Stimulated activated CD8-positive, alpha-beta memory T cell treated with anti-CD3 and anti-CD28 coated beads, Interleukin-15, amount 100 ng/mL, for 1 hour (primary cell): Measurements from ENCODE around the gene COL26A1.
"Not testable (repeated sequence)": the region's sequence is repeated elsewhere in the genome, so short reads cannot be mapped to it uniquely, and the experiment has no call there.

Experiments used
- DNase-seq: peaks from one replicate; pipeline ENCODE4 v3.0.0-alpha.2; 2020; ENCODE audit warnings: low read depth

Gene COL26A1

DNA sequence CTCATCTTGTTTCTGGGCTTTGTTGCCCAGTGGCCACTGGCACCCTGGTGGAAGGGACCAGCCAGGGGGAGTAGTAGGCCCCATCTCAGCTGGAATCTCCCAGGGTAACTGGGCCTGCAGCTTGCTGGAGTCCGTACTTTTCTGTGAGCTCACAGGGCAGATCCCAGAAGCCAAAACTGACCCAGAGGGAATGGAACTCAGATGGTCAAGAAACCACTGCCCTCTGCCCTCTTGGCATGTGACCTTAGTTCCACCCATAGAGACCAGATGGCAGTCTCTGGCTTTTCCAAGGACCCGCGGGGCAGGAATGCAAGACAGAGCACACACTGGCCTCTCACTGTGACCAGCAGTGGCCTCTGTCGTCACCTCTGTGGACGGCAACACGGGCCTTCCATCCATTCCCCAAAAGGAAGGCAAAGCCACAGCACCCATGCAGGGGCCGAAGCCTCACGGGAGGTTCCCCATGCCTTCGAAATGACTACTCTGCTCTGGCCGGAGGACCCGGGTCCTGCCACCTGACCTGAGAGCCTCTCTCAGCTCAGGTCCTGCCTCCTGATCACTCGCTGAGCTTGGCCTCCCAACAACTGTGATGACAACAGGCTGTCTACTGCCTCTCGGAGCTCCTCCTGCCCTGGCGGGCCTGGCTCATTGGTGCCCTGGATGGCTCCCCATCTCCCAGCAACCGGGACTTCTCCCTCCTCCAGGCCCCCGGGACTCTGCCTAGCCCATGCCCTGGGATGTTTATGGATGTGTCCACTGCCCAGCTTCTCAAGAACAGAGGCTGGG lies 236.5 kb downstream of the COL26A1 start:
- DNase-seq, result no peak

DNA sequence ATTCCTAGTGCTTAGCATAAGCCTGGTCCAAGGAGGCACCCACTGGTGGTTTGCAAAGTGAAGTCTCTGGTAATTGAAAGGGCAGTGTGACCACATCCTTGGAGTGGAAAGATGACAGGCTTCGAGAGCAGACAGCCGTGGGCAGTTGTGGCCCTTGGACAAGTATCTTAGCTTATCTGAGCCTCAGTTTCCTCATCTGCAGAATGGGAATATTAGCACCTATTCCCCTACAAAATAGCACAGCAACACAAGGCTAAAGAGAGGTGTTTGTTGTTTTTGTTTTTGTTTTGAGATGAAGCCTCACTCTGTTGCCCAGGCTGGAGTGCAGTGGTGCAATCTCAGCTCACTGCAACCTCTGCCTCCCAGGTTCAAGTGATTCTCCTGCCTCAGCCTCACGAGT lies 237.1 kb downstream of the COL26A1 start:
- no peak for DNase-seq

DNA sequence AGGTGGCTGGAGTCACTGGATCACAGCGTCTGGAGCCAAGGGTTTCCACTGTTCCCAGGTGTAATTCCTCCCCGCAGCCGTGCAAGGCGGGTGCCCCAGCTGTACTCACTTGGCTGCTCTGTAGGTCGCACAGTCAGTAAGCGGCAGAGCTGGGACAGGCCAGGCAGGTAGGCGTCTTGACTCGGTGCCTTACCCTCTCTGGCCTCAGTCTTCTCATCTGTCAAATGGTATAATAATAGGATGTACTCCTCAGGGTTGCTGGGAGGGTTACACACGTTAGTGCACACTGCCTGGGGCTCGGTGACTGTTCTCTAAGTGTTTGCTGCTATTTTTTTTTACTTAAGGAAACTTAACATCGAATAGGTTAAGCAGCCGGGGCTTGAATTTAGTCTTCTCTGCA lies 239.4 kb downstream of the COL26A1 start:
- DNase-seq, result no peak

DNA sequence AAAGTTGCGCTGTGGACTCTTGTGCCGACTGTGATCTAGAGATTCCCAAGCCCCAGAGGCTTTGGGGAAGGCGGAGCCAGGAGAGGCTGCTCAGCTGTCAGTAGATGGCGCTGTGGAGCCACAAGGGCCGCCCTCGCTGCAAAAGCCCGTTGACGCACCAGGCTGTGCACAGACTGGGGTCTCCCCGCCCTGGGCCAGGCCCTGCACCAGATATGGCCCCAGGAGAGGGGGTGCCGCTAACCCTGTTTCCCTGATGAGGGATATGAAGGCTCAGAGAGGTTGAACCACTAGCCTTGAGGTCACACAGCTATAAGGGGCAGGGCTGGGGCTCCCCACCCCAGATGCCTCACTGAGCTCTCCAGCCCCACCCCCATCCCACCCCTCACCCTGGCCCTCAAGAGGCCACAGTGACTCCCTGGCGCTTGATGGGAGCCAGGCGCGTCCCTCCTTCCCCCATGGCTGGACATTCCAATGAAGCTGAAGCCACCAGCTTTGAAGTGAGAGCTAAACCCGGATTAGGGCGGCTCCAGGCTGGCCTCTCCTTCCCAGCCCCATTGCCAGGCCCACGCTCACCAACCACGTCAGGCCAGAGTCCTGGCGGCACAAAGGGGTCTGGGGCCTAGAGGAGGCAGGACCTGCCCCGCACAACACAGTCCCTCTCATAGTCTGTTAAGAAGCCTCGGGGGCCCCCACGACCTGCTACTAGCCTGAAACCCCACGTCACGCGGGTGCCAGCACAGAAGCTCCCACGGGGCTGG lies 240.0 kb downstream of the COL26A1 start:
- peak; percentile 51 for DNase-seq

DNA sequence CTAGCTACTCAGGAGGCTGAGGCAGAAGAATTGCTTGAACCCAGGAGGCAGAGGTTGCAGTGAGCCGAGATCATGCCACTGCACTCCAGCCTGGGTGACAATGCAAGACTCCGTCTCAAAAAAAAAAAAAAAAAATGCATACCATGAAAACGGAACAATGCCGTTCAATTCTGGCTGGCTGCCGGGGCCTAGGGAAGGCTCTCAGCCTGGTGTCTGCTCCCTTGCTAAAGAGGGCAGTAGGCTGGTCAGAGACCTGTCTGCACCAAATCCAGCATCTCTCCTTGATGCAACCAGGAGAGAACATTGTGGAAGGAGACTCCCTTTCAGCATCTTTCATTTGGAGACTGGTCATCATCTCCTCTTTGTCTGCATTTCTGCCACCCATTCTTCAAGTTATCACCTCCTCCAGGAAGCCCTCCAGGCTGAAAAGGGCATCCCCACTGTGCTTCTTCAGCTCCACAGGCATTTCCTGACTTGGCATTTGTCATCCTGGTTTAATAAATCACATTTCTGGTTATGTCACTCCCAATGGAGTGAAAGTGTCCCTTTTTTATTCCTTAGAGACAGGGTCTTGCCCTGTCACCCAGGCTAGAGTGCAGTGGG lies 241.8 kb downstream of the COL26A1 start:
- no peak for DNase-seq

DNA sequence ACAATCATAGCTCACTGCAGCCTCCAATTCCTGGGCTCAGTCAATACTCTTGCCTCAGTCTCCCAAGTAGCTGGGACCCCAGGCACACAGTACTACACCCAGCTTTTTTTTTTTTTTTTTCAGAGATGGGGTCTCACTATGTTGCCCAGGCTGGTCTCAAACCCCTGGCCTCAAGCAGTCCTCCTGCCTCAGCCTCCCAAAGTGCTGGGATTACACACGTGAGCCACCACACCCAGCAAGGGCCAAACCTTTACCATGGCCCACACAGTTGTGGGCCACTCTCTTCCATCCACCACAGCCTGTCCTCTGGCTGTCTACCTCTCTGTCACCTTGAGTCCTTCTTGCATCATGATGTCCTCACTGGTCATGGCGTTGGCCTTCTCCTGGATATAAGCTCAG lies 242.3 kb downstream of the COL26A1 start:
- DNase-seq, result not testable (repeated sequence)

DNA sequence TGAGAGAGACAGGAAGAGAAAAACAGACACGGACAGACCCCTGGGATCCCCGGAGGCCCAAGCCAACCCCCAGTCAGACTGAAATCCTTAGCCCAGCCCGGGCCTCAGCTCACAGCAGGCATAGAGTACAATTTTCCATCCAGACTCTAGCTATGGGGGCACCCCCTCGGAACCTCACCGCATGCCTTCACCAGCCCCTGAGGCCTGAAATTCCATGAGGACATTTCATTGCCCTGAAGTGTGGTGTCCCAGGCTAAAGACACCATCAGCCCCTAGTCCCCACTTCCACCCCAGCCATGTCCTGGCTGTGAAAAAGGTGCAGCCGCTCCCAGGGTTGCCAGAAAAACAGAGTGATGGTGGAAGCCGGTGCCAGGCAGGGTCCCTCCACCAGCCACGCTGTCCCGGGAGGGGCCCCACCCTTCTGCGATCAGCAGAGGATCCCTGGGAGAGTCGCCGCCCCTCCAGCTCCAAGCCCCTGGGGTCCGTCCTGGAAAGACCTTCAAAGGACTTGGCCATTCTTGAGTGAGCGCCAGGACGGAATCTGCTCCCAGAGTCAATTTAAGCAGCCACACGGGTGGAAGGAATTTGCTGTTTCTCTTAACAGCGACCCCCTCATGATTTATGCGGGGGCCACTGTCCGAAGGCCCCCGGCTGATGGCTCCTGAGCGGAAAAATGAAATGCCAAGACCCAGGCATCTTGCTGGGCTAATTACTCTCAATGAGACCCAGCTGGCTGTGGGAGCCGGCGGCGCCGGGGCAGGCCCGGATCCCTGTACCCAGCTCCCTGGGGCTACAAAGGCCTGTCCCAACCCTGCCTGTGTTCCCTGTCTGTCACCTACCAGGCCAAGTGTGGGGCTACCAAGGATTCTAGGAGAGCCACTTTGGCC lies 243.2 kb downstream of the COL26A1 start:
- DNase-seq, result no peak

DNA sequence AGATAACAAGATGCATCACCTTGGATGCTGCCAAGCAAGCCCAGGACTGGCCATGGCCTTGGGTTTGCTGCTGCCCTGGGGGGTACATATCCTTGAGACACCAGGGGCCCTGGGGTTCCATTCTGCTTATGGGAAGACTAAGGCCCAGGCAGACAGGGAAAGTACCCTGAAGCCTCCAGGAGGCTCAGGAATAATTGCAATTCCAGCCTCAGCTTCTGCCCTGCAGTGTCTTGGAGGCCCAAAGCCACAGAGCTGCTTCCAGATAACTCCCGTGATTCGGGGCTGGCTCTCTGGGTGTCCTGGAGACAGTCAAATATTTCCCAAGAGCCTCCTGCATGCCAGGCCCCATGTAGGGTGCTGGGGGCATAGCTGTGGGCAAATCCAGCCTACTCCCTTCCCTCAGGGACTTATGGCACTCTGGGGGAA lies 243.8 kb downstream of the COL26A1 start:
- DNase-seq, result no peak
